ENCODE data around the gene LENG1.

The LENG1 gene

DNA sequence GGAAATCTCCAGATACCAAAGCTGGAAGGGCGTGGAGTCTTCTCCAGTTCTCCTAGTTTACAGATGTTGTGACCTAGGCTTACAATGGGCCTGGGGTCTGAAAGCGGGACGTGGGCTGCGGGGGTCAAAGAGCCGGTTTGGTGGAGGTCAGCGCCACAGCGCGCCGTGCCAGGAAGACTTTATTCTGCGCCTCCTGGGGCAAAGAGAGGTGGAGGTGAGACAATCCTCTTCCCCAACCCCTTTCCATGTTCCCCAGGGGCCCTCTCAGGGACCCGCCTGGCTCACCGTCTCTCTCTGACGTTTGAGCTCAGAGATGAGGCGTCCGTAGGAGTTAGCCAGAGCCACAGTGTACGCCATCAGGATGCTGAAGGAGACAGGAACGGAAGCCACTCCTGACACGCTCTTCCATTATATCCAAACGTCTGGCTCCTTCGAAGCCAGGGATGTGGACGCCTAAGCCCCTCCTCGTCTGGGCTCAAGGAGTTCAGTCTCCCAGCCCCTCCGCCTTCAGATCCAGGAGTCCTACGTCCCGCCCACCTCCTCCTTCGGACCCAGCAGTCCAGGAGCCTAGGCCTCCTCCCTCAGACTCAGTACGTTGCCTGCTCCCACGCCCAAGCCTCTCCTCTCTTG is 776 bp upstream of the LENG1 start:
- DNase-seq (ENCODE audit: low spot score): no peak
- TF ChIP-seq, protein P1, sequence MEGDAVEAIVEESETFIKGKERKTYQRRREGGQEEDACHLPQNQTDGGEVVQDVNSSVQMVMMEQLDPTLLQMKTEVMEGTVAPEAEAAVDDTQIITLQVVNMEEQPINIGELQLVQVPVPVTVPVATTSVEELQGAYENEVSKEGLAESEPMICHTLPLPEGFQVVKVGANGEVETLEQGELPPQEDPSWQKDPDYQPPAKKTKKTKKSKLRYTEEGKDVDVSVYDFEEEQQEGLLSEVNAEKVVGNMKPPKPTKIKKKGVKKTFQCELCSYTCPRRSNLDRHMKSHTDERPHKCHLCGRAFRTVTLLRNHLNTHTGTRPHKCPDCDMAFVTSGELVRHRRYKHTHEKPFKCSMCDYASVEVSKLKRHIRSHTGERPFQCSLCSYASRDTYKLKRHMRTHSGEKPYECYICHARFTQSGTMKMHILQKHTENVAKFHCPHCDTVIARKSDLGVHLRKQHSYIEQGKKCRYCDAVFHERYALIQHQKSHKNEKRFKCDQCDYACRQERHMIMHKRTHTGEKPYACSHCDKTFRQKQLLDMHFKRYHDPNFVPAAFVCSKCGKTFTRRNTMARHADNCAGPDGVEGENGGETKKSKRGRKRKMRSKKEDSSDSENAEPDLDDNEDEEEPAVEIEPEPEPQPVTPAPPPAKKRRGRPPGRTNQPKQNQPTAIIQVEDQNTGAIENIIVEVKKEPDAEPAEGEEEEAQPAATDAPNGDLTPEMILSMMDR (IDR thresholded peaks at IDR 0.05; ENCODE audit: extremely low read depth, missing control alignments): no peak

- TF ChIP-seq, protein P1 (IDR thresholded peaks at IDR 0.05; ENCODE audit: extremely low read depth, missing control alignments): no peak
- peak; percentile 60 for DNase-seq (ENCODE audit: low spot score)
Observed at GRCh38 chr19:54158812-54159351, 639 bp downstream of the LENG1 start.

- TF ChIP-seq, protein P1 (IDR thresholded peaks at IDR 0.05; ENCODE audit: extremely low read depth, missing control alignments): no peak
- no peak for DNase-seq (ENCODE audit: low spot score)
Observed at GRCh38 chr19:54156953-54157352, 2.6 kb downstream of the LENG1 start.

- TF ChIP-seq, protein P1 (IDR thresholded peaks at IDR 0.05; ENCODE audit: extremely low read depth, missing control alignments): no peak
- no peak for DNase-seq (ENCODE audit: low spot score)
Observed at GRCh38 chr19:54156490-54156889, 3.0 kb downstream of the LENG1 start.

DNA sequence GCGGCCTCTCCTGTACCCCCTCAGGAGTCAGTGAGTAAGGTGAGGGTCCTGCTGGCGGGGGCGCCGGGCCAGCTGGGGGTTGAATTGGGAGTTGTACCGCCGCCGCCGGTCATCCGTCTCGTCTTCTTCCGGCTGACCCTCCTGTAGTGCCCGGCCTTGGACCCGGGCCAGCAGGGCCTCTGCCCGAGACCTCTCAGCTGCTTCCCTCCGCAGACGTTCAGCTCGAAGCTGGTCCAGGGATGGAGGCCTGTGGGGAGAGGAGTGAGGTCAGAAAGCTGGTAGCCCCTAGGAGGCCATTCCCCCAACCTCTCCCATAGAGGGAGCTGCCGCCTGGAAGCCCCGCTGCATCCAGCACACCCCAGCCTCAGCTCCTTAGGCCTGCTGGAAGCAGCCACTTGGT is 3.8 kb downstream of the LENG1 start:
- TF ChIP-seq, protein P1 (IDR thresholded peaks at IDR 0.05; ENCODE audit: extremely low read depth, missing control alignments): no peak
- no peak for DNase-seq (ENCODE audit: low spot score)

DNA sequence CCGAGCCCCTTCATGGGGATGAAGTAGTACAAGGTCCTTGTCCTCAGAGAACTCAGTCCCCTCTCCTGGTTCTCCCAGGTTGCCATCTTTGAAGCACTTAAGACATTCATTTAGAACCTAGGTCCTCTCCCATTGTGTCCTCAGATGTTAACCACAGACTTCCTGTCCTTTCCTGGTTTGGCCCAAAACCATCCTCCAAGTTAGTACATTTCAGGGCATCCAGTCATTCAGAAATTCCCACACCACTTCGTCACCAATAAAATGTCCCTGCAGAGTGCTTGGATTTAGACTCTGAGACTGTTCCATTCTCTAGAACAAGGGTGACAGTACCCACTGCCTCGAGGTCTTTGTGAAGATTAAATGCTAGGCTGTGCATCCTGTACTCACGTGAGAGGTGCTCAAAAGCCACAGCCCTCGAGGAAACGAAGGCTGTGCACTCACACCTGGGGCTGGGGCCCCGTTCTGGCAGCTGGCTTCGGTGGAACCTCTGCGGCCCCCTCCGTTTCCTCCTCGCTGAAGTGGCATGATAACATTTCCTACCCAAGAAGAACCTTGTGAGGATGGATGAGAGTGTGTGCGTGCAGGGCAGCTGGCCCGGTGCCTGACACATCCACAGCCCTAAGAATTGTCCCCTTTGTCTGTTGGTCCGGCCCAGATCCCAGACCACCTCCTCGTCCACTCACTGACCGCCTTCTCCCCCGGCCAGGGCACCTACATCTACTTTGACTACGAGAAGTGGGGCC is 4.7 kb downstream of the LENG1 start:
- TF ChIP-seq, protein P1 (IDR thresholded peaks at IDR 0.05; ENCODE audit: extremely low read depth, missing control alignments): no peak
- no peak for DNase-seq (ENCODE audit: low spot score)

GRCh38 chr19:54153731-54154326 is 5.7 kb downstream of the LENG1 start:
- no peak for DNase-seq (ENCODE audit: low spot score)
- TF ChIP-seq, protein P1 (IDR thresholded peaks at IDR 0.05; ENCODE audit: extremely low read depth, missing control alignments): no peak
